PC-3 (cell line): ENCODE measurements around the gene CMTM6. TPM values are rescaled to one million over a fixed set of nuclear protein-coding genes. Genes with fewer than 3 reads are reported as not detected.

Experiments
- ATAC-seq: fragments of 200-7000 bp; cut with Tn5 transposase; 2 replicates; pipeline ENCODE4 v1.9.1; 2020; ENCODE audit warnings: mild to moderate bottlenecking, moderate library complexity
- BruUV-seq: library from RNA; stranded (reverse); fragments of 400-500 nt; replicated peaks from 2 replicates; lab custom pipeline; 2021; lab: Mats Ljungman, UMichigan
- CTCF ChIA-PET: fragments of 300-600 bp; sonication (Branson Sonifier 250); formaldehyde crosslinking; loops from one replicate; lab custom pipeline; 2022; ENCODE audit warnings: antibody characterized with exemption; lab: Charles Lee
- POLR2A ChIA-PET: fragments of 300-600 bp; sonication (Branson Sonifier 250); formaldehyde crosslinking; loops from one replicate; lab custom pipeline; 2022; ENCODE audit warnings: antibody characterized with exemption; ENCODE audit not compliant: unreplicated experiment; lab: Charles Lee
- DNase-seq: peaks from one replicate; pipeline ENCODE4 v3.0.0-alpha.2; 2015
- H2AFZ ChIP-seq: fragments of 300-600 bp; sonication (generic); 2 replicates; pipeline ENCODE4 v1.6.0; 2016; ENCODE audit warnings: antibody characterized with exemption, low read length
- H3F3A ChIP-seq: fragments of 300-600 bp; sonication (generic); one replicate; pipeline ENCODE4 v1.6.0; 2017; ENCODE audit warnings: antibody characterized with exemption, low read length, control low read depth, mild to moderate bottlenecking; ENCODE audit not compliant: unreplicated experiment
- H3K27ac ChIP-seq: fragments of 300-600 bp; sonication (generic); 2 replicates; pipeline ENCODE4 v1.5.1; 2016; ENCODE audit warnings: mild to moderate bottlenecking, low read length
- H3K27me3 ChIP-seq: fragments of 300-600 bp; sonication (generic); 2 replicates; pipeline ENCODE4 v1.6.1; 2016; ENCODE audit warnings: low read length, mixed read lengths
- H3K36me3 ChIP-seq: fragments of 300-600 bp; sonication (generic); 2 replicates; pipeline ENCODE4 v1.6.1; 2016; ENCODE audit warnings: low read depth, mixed run types, low read length, mixed read lengths
- H3K4me1 ChIP-seq: fragments of 300-600 bp; sonication (generic); 2 replicates; pipeline ENCODE4 v1.5.1; 2016; ENCODE audit warnings: low read length; ENCODE audit not compliant: insufficient read depth
- H3K4me2 ChIP-seq: fragments of 300-600 bp; sonication (generic); 2 replicates; pipeline ENCODE4 v1.6.0; 2016; ENCODE audit warnings: low read length
- H3K4me3 ChIP-seq: fragments of 300-600 bp; sonication (generic); 2 replicates; pipeline ENCODE4 v1.5.1; 2016; ENCODE audit warnings: mild to moderate bottlenecking, low read length, mixed read lengths
- H3K79me2 ChIP-seq: fragments of 300-600 bp; sonication (generic); 2 replicates; pipeline ENCODE4 v1.6.1; 2017; ENCODE audit warnings: low read length, mixed read lengths
- H3K9ac ChIP-seq: fragments of 300-600 bp; sonication (generic); 2 replicates; pipeline ENCODE4 v1.6.0; 2016; ENCODE audit warnings: mild to moderate bottlenecking, low read length
- H3K9me2 ChIP-seq: fragments of 300-600 bp; sonication (generic); replicated peaks from 2 replicates; pipeline ENCODE4 v1.6.1; 2016; ENCODE audit warnings: mixed run types, low read length, mixed read lengths
- H3K9me3 ChIP-seq: fragments of 300-600 bp; sonication (generic); 2 replicates; pipeline ENCODE4 v1.6.1; 2016; ENCODE audit warnings: low read length, mixed read lengths
- H4K20me1 ChIP-seq: fragments of 300-600 bp; sonication (generic); 2 replicates; pipeline ENCODE4 v1.6.1; 2016; ENCODE audit warnings: low read length, mixed read lengths
- CTCF ChIP-seq: fragments of 300-600 bp; sonication (generic); conservative IDR thresholded peaks from 2 replicates; pipeline ENCODE4 v1.5.1; 2017; ENCODE audit warnings: antibody characterized with exemption, low read depth, mild to moderate bottlenecking, low read length
- EZH2 ChIP-seq: fragments of 300-600 bp; sonication (generic); IDR thresholded peaks from one replicate; pipeline ENCODE4 v1.6.1; 2017; ENCODE audit warnings: antibody characterized with exemption, mild to moderate bottlenecking, low read length; ENCODE audit not compliant: unreplicated experiment
- EZH2phosphoT487 ChIP-seq: fragments of 300-600 bp; sonication (generic); IDR thresholded peaks from 2 replicates; pipeline ENCODE4 v1.6.1; 2018; ENCODE audit warnings: mild to moderate bottlenecking, antibody characterized with exemption, low read length, borderline replicate concordance
- intact Hi-C: fragments of 100-400 bp; cut with micrococcal nuclease; formaldehyde crosslinking; loops from 2 replicates; pipeline ENCODE4 v1.9.0; 2023
- total RNA-seq: library from RNA; depleted of rRNA; stranded (reverse); fragments of >200 nt; gene quantifications from 2 replicates; pipeline ENCODE4 v1.2.3, GENCODE V29; 2014

Gene CMTM6
- total RNA-seq, 1 experiment from 2014 or later = 67.4 TPM

DNA sequence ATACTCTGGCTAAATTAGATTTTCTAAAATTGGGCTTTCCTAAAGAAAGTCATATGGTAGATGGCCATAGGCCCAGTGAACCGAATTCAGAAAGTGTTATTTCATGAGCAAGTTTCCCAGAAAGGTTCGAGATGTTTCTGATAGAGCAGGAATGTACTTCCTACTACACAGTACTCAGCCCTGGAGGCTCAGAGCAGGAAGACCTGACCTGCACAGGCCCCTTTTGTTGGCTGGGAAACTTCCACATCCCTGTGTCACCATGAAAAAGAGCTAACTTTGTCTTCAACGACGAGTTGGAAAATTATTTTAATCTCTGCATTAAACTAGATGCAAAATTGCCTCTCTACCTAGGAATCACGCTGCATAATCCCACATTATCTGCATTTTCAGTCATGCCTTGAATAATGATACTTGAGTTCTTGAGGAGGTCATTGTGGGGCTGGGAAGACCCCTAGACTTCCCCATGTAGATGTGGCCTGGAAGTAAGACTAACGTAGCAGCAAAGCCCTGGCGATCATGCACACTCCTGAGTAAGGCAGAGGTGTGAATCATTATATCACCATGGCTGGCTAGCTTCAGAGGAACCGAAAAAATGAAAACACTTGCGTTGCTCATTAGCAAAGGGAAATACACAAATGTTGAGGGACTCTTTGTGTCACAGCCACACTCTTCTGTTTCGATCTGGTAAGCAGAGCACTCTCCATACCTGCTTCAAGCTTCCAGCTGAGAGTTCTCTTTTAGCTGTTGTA lies 63.9 kb downstream of the CMTM6 start:
- Histone ChIP-seq H3K79me2 (peaks cover 54% of the 10 kb centered on the region), H3K4me2 (no peak overlapping the region), H3K4me3 (no peak overlapping the region), H3K36me3 (peaks cover 19% of the 10 kb centered on the region; the same call in 1 of the 2 replicates), H3F3A (no peaks in the 10 kb centered on the region), H3K27me3 (no peaks in the 10 kb centered on the region), H3K27ac (no peak overlapping the region), H3K9ac (no peak overlapping the region), H4K20me1 (no peaks in the 10 kb centered on the region), H3K4me1 (peaks cover 12% of the 10 kb centered on the region), H3K9me3 (no peaks in the 10 kb centered on the region), H2AFZ (no peak overlapping the region), H3K9me2 (no peaks in the 10 kb centered on the region)
- no peak for TF ChIP-seq CTCF
- TF ChIP-seq EZH2phosphoT487 = no peak
- no peak for TF ChIP-seq EZH2
- ATAC-seq (no peak), DNase-seq (no peak)
- no TSS peak for BruUV-seq
- CTCF ChIA-PET = no interaction called here
- intact Hi-C loops = no loop called here
- POLR2A ChIA-PET = interaction anchor here (0.6 kb wide), 2 partner anchors 16 to 148 kb away, joined by 3 to 4 read pairs; no protein-coding TSS in a partner anchor

- ATAC-seq (no peak), DNase-seq (no peak)
- no peaks in the 10 kb centered on the region for H3K9me2 ChIP-seq
- H3K4me3 ChIP-seq = no peak overlapping the region
- H3K4me2 ChIP-seq = no peak overlapping the region
- no peak overlapping the region for H3K27ac ChIP-seq
- no peaks in the 10 kb centered on the region for H3K9me3 ChIP-seq
- ChIA-PET POLR2A (no interaction called here), CTCF (no interaction called here)
- H3K9ac ChIP-seq = no peak overlapping the region
- intact Hi-C loops = no loop called here
- no peaks in the 10 kb centered on the region for H3F3A ChIP-seq
- no peaks in the 10 kb centered on the region for H3K27me3 ChIP-seq
- H4K20me1 ChIP-seq = no peaks in the 10 kb centered on the region
- H2AFZ ChIP-seq = no peak overlapping the region
- H3K36me3 ChIP-seq = peaks cover 12% of the 10 kb centered on the region; the same call in 1 of the 2 replicates
- BruUV-seq = no TSS peak
- peaks cover 4% of the 10 kb centered on the region for H3K4me1 ChIP-seq
- H3K79me2 ChIP-seq = peaks cover 63% of the 10 kb centered on the region
- TF ChIP-seq CTCF (no peak), EZH2 (no peak), EZH2phosphoT487 (no peak)
Measured at GRCh38 chr3:32437896-32438295, 64.8 kb downstream of the CMTM6 start.

DNA sequence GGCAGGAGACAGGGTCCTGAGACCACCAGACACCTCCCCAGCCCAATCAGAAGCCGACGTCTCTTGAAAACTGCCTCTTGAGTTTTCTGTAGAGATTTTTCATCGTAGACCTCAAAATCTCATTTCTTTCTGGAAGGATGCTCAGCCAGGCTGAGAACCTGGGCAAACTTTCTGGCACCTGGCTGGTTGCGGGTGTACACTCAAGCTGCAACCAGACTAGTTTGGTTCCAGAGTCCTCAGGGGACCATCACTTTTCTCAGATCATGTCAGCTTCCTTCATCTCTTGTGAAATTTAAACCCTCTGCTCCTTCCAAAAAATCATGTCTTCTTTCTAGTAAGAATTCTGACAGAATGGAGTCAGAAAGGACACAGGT lies 65.8 kb downstream of the CMTM6 start:
- Histone ChIP-seq H4K20me1 (no peaks in the 10 kb centered on the region), H3K27ac (no peak overlapping the region), H2AFZ (no peak overlapping the region), H3K9ac (no peak overlapping the region), H3K4me1 (no peaks in the 10 kb centered on the region), H3K4me3 (no peak overlapping the region), H3F3A (no peaks in the 10 kb centered on the region), H3K27me3 (no peaks in the 10 kb centered on the region), H3K4me2 (no peak overlapping the region), H3K9me2 (no peaks in the 10 kb centered on the region), H3K79me2 (peaks cover 72% of the 10 kb centered on the region), H3K36me3 (0 out of 2 replicates have a peak, but pooled peaks cover 5% of the 10 kb centered on the region), H3K9me3 (no peaks in the 10 kb centered on the region)
- ATAC-seq = no peak
- DNase-seq = no peak
- POLR2A ChIA-PET = no interaction called here
- TF ChIP-seq EZH2 (no peak), CTCF (no peak), EZH2phosphoT487 (no peak)
- BruUV-seq = no TSS peak
- intact Hi-C loops = no loop called here
- CTCF ChIA-PET = no interaction called here
